ENCODE data around the gene OR10K1. TPM values are rescaled to one million over a fixed set of nuclear protein-coding genes. Genes with fewer than 3 reads are reported as not detected.
"Not testable (repeated sequence)": the region's sequence is repeated elsewhere in the genome, so short reads cannot be mapped to it uniquely, and the experiment has no call there.

OR10K1 gene
- total RNA-seq, result not detected
- polyA plus RNA-seq, result not detected
- long read RNA-seq, donor 1, result 0 reads
- long read RNA-seq, donor 2, result 0 reads
- long read RNA-seq, donor 3, result 0 reads
- long read RNA-seq, donor 4, result 0 reads

GRCh38 chr1:158461534-158461933, at the start of gene OR10K1:
TSS of gene OR10K1 (plus strand) at chr1:158461834. CDS start at chr1:158465562, 3,728 bp downstream.
- no peaks in the 10 kb centered on the region for H3K4me1 ChIP-seq (ENCODE audit: control insufficient read depth, insufficient read depth, low read length)
- H3K9me3 ChIP-seq (ENCODE audit: control insufficient read depth, low read length), result no peaks in the 10 kb centered on the region
- intact Hi-C loops (cut with DNase I), result no loop called here
- DNase-seq, result no peak
- no peak within 1 kb of the TSS for H3K27ac ChIP-seq (ENCODE audit: low read length)
- no peaks in the 10 kb centered on the region for H3K27me3 ChIP-seq (ENCODE audit: control insufficient read depth, insufficient read depth)
- 65% methylated on average over 2 of the region's 2 CpGs for WGBS
- no peak for ATAC-seq
- H3K4me3 ChIP-seq (ENCODE audit: low read length), result no peak within 1 kb of the TSS

DNA sequence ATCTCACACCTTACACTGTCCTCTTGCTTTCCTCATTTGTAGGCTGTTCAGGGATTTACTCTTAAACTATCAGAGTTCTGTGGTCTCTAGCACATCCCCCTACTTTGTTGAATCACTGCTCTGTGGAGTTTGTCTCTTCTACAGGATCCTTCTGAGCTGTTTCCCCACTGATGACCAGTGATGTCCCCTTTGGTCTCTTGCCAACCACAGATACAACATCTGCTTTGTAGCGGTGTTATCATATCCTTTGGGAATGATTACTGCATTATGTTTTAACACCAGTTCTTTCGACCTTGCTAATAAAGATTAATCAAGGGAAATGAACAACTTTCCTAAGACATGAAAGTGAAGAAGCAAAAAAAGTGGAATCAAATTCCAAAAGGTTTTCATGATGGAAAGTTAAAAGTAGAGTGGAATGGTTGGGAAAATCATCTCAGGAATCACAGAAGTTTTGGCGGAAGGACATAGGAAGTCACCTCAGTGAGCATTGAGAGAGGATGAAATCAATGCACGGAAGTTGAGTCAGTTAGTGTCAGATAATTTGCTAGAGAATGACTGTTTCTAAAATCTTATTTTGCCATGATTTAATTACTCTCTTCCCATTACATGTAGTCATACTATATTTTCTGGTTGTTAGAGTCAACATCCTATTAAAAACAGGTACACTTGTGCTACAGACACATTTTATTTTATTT, 46.8 kb upstream of the OR10K1 start:
- DNase-seq, result no peak
- WGBS, result 56% methylated on average over 4 of the region's 4 CpGs

GRCh38 chr1:158417586-158417985, 44.0 kb upstream of the OR10K1 start:
- no peak for ATAC-seq
- no peak overlapping the region for H3K27ac ChIP-seq (ENCODE audit: low read length)

More for the DNA sequence above, 46.8 kb upstream of the OR10K1 start:
- intact Hi-C loops (cut with DNase I), result no loop called here
- Histone ChIP-seq H3K4me1 (ENCODE audit: control insufficient read depth, insufficient read depth, low read length) (no peaks in the 10 kb centered on the region), H3K27me3 (ENCODE audit: control insufficient read depth, insufficient read depth) (no peaks in the 10 kb centered on the region), H3K27ac (ENCODE audit: low read length) (no peak overlapping the region), H3K4me3 (ENCODE audit: low read length) (no peak overlapping the region), H3K9me3 (ENCODE audit: control insufficient read depth, low read length) (no peaks in the 10 kb centered on the region)
- ATAC-seq, result no peak

DNA sequence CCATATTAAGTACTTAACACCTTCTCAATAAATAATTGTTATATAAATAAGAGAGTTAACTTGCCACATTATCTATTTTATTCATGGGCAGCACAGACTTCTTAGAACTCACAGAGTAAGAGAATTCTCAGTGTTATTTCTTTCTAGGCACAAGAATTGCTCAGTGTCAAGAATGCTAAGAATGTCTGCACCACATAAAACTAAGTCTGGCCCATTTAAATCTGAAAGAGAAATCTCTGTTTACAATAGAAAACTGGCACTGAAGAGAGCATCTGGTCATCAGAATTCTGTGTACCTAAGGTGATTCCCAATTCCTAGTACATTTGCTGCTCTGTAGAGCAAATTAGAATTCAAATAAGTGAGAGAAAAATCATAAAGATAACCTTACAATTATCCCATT, 39.4 kb upstream of the OR10K1 start:
- intact Hi-C loops (cut with DNase I), result no loop called here
- no peak overlapping the region for H3K27ac ChIP-seq (ENCODE audit: low read length)
- H3K27me3 ChIP-seq (ENCODE audit: control insufficient read depth, insufficient read depth), result no peaks in the 10 kb centered on the region
- H3K4me1 ChIP-seq (ENCODE audit: control insufficient read depth, insufficient read depth, low read length), result no peaks in the 10 kb centered on the region
- H3K4me3 ChIP-seq (ENCODE audit: low read length), result no peak overlapping the region
- DNase-seq (no peak), ATAC-seq (no peak)
- no peaks in the 10 kb centered on the region for H3K9me3 ChIP-seq (ENCODE audit: control insufficient read depth, low read length)

More at GRCh38 chr1:158417586-158417985, 44.0 kb upstream of the OR10K1 start:
- intact Hi-C loops (cut with DNase I), result no loop called here
- DNase-seq, result no peak
- H3K4me1 ChIP-seq (ENCODE audit: control insufficient read depth, insufficient read depth, low read length), result no peaks in the 10 kb centered on the region
- H3K4me3 ChIP-seq (ENCODE audit: low read length), result no peak overlapping the region
- no peaks in the 10 kb centered on the region for H3K27me3 ChIP-seq (ENCODE audit: control insufficient read depth, insufficient read depth)
- H3K9me3 ChIP-seq (ENCODE audit: control insufficient read depth, low read length), result no peaks in the 10 kb centered on the region

DNA sequence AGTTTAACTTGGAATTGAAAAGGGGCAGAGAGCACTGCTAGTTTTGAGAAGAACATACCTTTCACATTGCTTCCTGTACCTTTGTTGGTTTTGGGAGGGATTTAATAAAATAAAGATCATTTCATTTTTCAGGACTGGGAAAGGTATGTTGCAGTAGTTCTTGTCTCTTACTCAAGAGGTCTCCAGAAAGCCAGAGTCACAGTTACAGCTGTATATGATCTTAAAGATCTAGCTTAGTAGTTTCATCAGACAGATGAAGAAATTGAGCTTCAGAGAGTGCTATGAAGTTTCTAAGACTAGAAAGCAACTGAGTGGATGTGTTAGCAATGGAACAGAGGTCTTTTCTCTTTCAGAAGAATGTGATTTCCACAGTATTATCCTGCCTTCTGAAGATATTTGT, 36.6 kb upstream of the OR10K1 start:
- intact Hi-C loops (cut with DNase I), result no loop called here

DNA sequence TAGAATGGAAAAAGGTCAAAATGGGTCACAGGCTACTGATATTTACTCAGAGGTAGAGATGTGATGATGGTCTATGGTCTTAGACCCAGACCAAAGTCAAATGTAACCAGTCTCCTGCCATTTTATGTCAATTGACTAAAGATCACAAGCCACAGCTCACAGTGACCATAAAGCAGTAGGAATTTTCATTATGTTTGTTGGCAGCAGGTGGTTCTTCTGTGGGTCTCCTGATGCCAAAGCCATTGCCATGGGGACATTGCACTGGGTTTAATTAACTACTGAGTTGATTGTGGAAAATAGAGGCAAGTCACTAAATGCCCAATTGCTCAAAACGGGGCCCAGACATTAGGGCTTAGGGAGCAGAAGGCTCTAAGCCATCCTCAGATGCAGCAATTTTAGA, 35.5 kb upstream of the OR10K1 start, which contains the start of gene OR10K2:
OR10K2 (minus strand) TSS at position 101 of the 400 bp plus-strand sequence. CDS start 5,371 bp downstream, outside the sequence.
- Histone ChIP-seq H3K27me3 (ENCODE audit: control insufficient read depth, insufficient read depth) (no peaks in the 10 kb centered on the region), H3K27ac (ENCODE audit: low read length) (no peak within 1 kb of the TSS), H3K4me1 (ENCODE audit: control insufficient read depth, insufficient read depth, low read length) (no peaks in the 10 kb centered on the region), H3K4me3 (ENCODE audit: low read length) (no peak within 1 kb of the TSS), H3K9me3 (ENCODE audit: control insufficient read depth, low read length) (no peaks in the 10 kb centered on the region)
- intact Hi-C loops (cut with DNase I), result no loop called here
- 91% methylated on average over 1 of the region's 1 CpG for WGBS
- DNase-seq (no peak), ATAC-seq (no peak)

More for the DNA sequence above, 36.6 kb upstream of the OR10K1 start:
- no peak for DNase-seq
- no peak for ATAC-seq
- Histone ChIP-seq H3K27me3 (ENCODE audit: control insufficient read depth, insufficient read depth) (no peaks in the 10 kb centered on the region), H3K4me1 (ENCODE audit: control insufficient read depth, insufficient read depth, low read length) (no peaks in the 10 kb centered on the region), H3K4me3 (ENCODE audit: low read length) (no peak overlapping the region), H3K9me3 (ENCODE audit: control insufficient read depth, low read length) (no peaks in the 10 kb centered on the region), H3K27ac (ENCODE audit: low read length) (no peak overlapping the region)

GRCh38 chr1:158430163-158430562, 31.5 kb upstream of the OR10K1 start:
- intact Hi-C loops (cut with DNase I); H3K4me1 ChIP-seq (ENCODE audit: control insufficient read depth, insufficient read depth, low read length); H3K27me3 ChIP-seq (ENCODE audit: control insufficient read depth, insufficient read depth); H3K9me3 ChIP-seq (ENCODE audit: control insufficient read depth, low read length); H3K4me3 ChIP-seq (ENCODE audit: low read length); H3K27ac ChIP-seq (ENCODE audit: low read length); DNase-seq; ATAC-seq: not testable (repeated sequence)
- 56% methylated on average over 3 of the region's 3 CpGs for WGBS

GRCh38 chr1:158434741-158435140, 26.9 kb upstream of the OR10K1 start:
- Histone ChIP-seq H3K9me3 (ENCODE audit: control insufficient read depth, low read length) (no peaks in the 10 kb centered on the region), H3K27me3 (ENCODE audit: control insufficient read depth, insufficient read depth) (no peaks in the 10 kb centered on the region), H3K27ac (ENCODE audit: low read length) (no peak overlapping the region), H3K4me1 (ENCODE audit: control insufficient read depth, insufficient read depth, low read length) (no peaks in the 10 kb centered on the region), H3K4me3 (ENCODE audit: low read length) (no peak overlapping the region)
- no peak for DNase-seq
- WGBS, result 41% methylated on average over 3 of the region's 3 CpGs
- intact Hi-C loops (cut with DNase I), result no loop called here
- ATAC-seq, result no peak

DNA sequence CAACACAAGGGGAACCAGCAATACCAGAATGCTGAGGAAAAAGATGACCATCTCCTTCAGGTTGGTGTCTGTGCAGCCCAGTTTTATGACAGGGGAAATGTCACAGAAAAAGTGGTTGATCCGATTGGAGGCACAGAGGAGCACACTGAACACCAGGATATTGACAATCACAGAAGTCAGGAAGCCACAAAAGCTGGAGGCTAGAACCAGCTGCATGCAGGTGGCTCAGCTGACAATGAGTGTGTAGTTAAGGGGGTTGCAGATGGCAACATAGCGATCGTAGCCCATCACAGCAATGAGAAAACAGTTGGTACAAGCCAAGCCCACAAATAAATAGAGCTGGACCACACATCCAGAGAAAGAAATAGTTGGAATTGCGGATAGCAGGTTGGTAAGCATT, 16.3 kb upstream of the OR10K1 start:
- no peak for DNase-seq
- Histone ChIP-seq H3K27me3 (ENCODE audit: control insufficient read depth, insufficient read depth) (no peaks in the 10 kb centered on the region), H3K9me3 (ENCODE audit: control insufficient read depth, low read length) (no peaks in the 10 kb centered on the region), H3K4me1 (ENCODE audit: control insufficient read depth, insufficient read depth, low read length) (no peaks in the 10 kb centered on the region), H3K27ac (ENCODE audit: low read length) (no peak overlapping the region), H3K4me3 (ENCODE audit: low read length) (no peak overlapping the region)
- ATAC-seq, result no peak
- intact Hi-C loops (cut with DNase I), result no loop called here
- WGBS, result 81% methylated on average over 4 of the region's 4 CpGs

GRCh38 chr1:158454537-158454936, 7.1 kb upstream of the OR10K1 start:
- H3K9me3 ChIP-seq (ENCODE audit: control insufficient read depth, low read length), result no peaks in the 10 kb centered on the region
- DNase-seq, result no peak
- H3K4me3 ChIP-seq (ENCODE audit: low read length), result no peak overlapping the region
- WGBS, result 81% methylated on average over 1 of the region's 1 CpG
- H3K27ac ChIP-seq (ENCODE audit: low read length), result no peak overlapping the region
- no peaks in the 10 kb centered on the region for H3K27me3 ChIP-seq (ENCODE audit: control insufficient read depth, insufficient read depth)
- no peak for ATAC-seq
- no peaks in the 10 kb centered on the region for H3K4me1 ChIP-seq (ENCODE audit: control insufficient read depth, insufficient read depth, low read length)
- intact Hi-C loops (cut with DNase I), result no loop called here

DNA sequence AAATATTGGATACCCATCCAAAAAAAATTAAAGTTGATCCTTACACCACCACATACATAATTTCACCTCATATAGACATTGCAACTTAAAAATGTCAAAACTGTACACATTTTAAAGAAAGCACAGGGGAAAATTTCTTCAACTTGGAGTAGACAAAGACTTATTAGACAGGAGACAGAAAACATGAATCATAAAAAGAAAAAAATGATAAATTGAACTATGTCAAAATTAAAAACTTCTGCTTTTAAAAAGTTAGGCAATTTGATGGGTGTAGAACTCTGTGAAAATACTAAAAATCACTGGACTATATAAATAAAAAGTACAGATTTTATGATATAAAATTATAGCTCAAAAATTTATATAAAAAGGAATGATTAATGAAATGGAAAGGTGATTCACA, 4.4 kb upstream of the OR10K1 start:
- Histone ChIP-seq H3K4me3 (ENCODE audit: low read length) (no peak overlapping the region), H3K27me3 (ENCODE audit: control insufficient read depth, insufficient read depth) (no peaks in the 10 kb centered on the region), H3K27ac (ENCODE audit: low read length) (no peak overlapping the region), H3K9me3 (ENCODE audit: control insufficient read depth, low read length) (no peaks in the 10 kb centered on the region), H3K4me1 (ENCODE audit: control insufficient read depth, insufficient read depth, low read length) (no peaks in the 10 kb centered on the region)
- DNase-seq, result no peak
- no peak for ATAC-seq
- intact Hi-C loops (cut with DNase I), result no loop called here

DNA sequence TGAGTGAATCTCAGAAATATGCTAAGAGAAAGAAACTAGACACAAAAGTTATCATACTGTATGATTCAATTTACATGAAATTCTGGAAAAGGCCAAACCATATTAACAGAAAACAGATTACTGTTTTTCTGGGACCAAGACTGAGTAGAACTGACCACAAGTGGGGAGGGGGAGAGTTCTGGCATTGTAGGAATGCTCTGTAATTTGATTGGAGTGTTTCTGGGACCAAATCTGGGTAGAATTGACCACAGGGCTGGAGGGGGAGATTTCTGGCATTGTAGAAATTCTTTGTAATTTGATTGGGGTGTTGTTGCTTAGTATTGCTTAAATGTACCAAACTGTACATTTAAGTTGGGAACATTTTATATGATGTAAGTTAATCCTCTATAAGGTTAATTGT, 3.4 kb upstream of the OR10K1 start:
- H3K27me3 ChIP-seq (ENCODE audit: control insufficient read depth, insufficient read depth), result no peaks in the 10 kb centered on the region
- ATAC-seq (no peak), DNase-seq (no peak)
- H3K9me3 ChIP-seq (ENCODE audit: control insufficient read depth, low read length), result no peaks in the 10 kb centered on the region
- intact Hi-C loops (cut with DNase I), result no loop called here
- H3K27ac ChIP-seq (ENCODE audit: low read length), result no peak overlapping the region
- H3K4me3 ChIP-seq (ENCODE audit: low read length), result no peak overlapping the region
- H3K4me1 ChIP-seq (ENCODE audit: control insufficient read depth, insufficient read depth, low read length), result no peaks in the 10 kb centered on the region

Measured in right cardiac atrium (tissue), 5 donors.